A549 (cell line): ENCODE results near the gene ALDOA. TPM values are rescaled to one million over a fixed set of nuclear protein-coding genes. Genes with fewer than 3 reads are reported as not detected.
A peak's percentile ranks its signal among the peaks of the same experiment; 100 is the strongest.

Experiments
- ATAC-seq, 2 experiments: fragments of 200-7000 bp in 1 of 2; fragments of >200 bp in 1 of 2; cut with Nextera tagmentation in 1 of 2; cut with Tn5 transposase in 1 of 2; 3 replicates each; pipeline versions ENCODE4 v1.8.0 to v1.9.1; 2018 to 2020; ENCODE audit warnings: mild to moderate bottlenecking in 1 of 2, moderate library complexity in 1 of 2
- CTCF ChIA-PET: fragments of 300-600 bp; sonication (Branson Sonifier 250); formaldehyde crosslinking; extraction: SDS; loops from one replicate; lab custom pipeline; 2021; ENCODE audit warnings: antibody characterized with exemption, inconsistent platforms; lab: Yijun Ruan, JAX
- POLR2A ChIA-PET: fragments of 350-600 bp; formaldehyde crosslinking; extraction: SDS; loops from one replicate; lab custom pipeline; 2021; ENCODE audit warnings: antibody characterized with exemption, inconsistent platforms; lab: Yijun Ruan, JAX
- DNase-seq, 2 experiments: peaks; one replicate each; pipeline versions ENCODE4 v3.0.0 to v3.0.0-alpha.2; 2011 to 2016; ENCODE audit warnings: low read depth in 1 of 2, low spot score in 1 of 2
- FAIRE-seq: peaks from 2 replicates; lab custom pipeline; 2011; peaks lifted over from hg19 to GRCh38; lab: Jason Lieb, UNC
- H3K27ac ChIP-seq, 2 experiments: fragments of >200 bp; sonication (Bioruptor Twin); formaldehyde crosslinking; 3 replicates each; pipeline ENCODE4 v1.5.1; 2016 to 2017
- H3K4me1 ChIP-seq: fragments of >200 bp; sonication (Bioruptor Twin); formaldehyde crosslinking; 3 replicates; pipeline ENCODE4 v1.6.1; 2016
- H3K4me2 ChIP-seq: fragments of >200 bp; sonication (Bioruptor Twin); formaldehyde crosslinking; 3 replicates; pipeline ENCODE4 v1.6.1; 2016
- H3K4me3 ChIP-seq: fragments of >200 bp; sonication (Bioruptor Twin); formaldehyde crosslinking; 3 replicates; pipeline ENCODE4 v1.5.1; 2016
- H3K9me3 ChIP-seq: fragments of >200 bp; sonication (Bioruptor Twin); formaldehyde crosslinking; 3 replicates; pipeline ENCODE4 v1.6.1; 2016
- CHD4 ChIP-seq: fragments of 200-600 bp; sonication (generic); IDR thresholded peaks from 2 replicates; pipeline ENCODE4 v1.6.1; 2016; ENCODE audit warnings: antibody characterized with exemption, mild to moderate bottlenecking, borderline replicate concordance
- E2F6 ChIP-seq: IDR thresholded peaks from 2 replicates; pipeline ENCODE4 v1.6.1; 2012; ENCODE audit warnings: low read depth, borderline replicate concordance
- FOSB ChIP-seq: fragments of 250-450 bp; sonication (Bioruptor Pico); IDR thresholded peaks from 2 replicates; pipeline ENCODE4 v1.5.0; 2020; ENCODE audit warnings: mild to moderate bottlenecking, moderate library complexity
- FOSL2 ChIP-seq, 2 experiments: fragments of 450-650 bp in 1 of 2; fragments of >200 bp in 1 of 2; sonication (Bioruptor Twin) in 1 of 2; formaldehyde crosslinking; IDR thresholded peaks; 2 replicates each; pipeline versions ENCODE4 v1.5.0 to v1.6.1; 2016 to 2020; ENCODE audit warnings: mild to moderate bottlenecking in 1 of 2, moderate library complexity in 1 of 2
- HOXA7 ChIP-seq: fragments of 250-450 bp; sonication (Bioruptor Pico); IDR thresholded peaks from 2 replicates; pipeline ENCODE4 v1.5.0; 2020; ENCODE audit warnings: mild to moderate bottlenecking, moderate library complexity
- HOXB13 ChIP-seq: fragments of 250-450 bp; sonication (Bioruptor Pico); IDR thresholded peaks from 2 replicates; pipeline ENCODE4 v1.5.0; 2020; ENCODE audit warnings: low read depth, mild to moderate bottlenecking, moderate library complexity
- JUN ChIP-seq, 2 experiments: fragments of >200 bp; sonication (Bioruptor Twin); formaldehyde crosslinking; IDR thresholded peaks; 2 replicates in 1 of 2; 3 replicates in 1 of 2; pipeline ENCODE4 v1.6.1; 2016 to 2017
- JUNB ChIP-seq: fragments of >200 bp; sonication (Bioruptor Twin); formaldehyde crosslinking; IDR thresholded peaks from 2 replicates; pipeline ENCODE4 v1.6.1; 2016
- MAFK ChIP-seq: fragments of 450-650 bp; IDR thresholded peaks from 2 replicates; pipeline ENCODE4 v1.6.1; 2014; ENCODE audit not compliant: partially characterized antibody
- NR3C1 ChIP-seq: fragments of >200 bp; sonication (Bioruptor Twin); formaldehyde crosslinking; IDR thresholded peaks from 3 replicates; pipeline ENCODE4 v1.6.1; 2017
- POLR2A ChIP-seq: IDR thresholded peaks from 2 replicates; pipeline ENCODE4 v1.6.1; 2012; ENCODE audit warnings: mild to moderate bottlenecking, low read length
- REST ChIP-seq: fragments of 200-600 bp; sonication (generic); IDR thresholded peaks from 2 replicates; pipeline ENCODE4 v1.6.1; 2016; ENCODE audit warnings: antibody characterized with exemption, mild to moderate bottlenecking, moderate library complexity
- RFX5 ChIP-seq: fragments of 450-650 bp; IDR thresholded peaks from 2 replicates; pipeline ENCODE4 v1.7.1; 2014; ENCODE audit warnings: antibody characterized with exemption, mild to moderate bottlenecking, moderate library complexity
- WGBS: methylation state at CpG from one replicate; pipeline ENCODE4 v1.1.6; 2017; ENCODE audit errors: missing lambda C conversion rate; 5-methylcytosine and 5-hydroxymethylcytosine counted together
- polyA plus RNA-seq, 4 experiments: library from polyadenylated mRNA; depleted of rRNA in 3 of 4; stranded (reverse); fragments of >200 nt; fragmentation: RNase III in 1 of 4; extraction: RNeasy Plus Mini Kit Qiagen cat#74134 plus additional on column Dnase treatment in 1 of 4; gene quantifications; 2 replicates in 3 of 4; 3 replicates in 1 of 4; pipeline ENCODE4 v1.2.3, GENCODE V29; 2011 to 2017
- TF ChIP-seq, protein P1 (sequence below): IDR thresholded peaks from 2 replicates; pipeline ENCODE4 v1.6.1; 2012

Gene ALDOA
- polyA plus RNA-seq, 2 of the 4 experiments (the other 2 are of a cell fraction) = 741 to 1,286 TPM

- POLR2A ChIA-PET = no interaction called here
- FAIRE-seq = no peak
- H3K4me2 ChIP-seq = no peak overlapping the region
- 0 out of 3 replicates have a peak, but pooled peaks cover 7% of the 10 kb centered on the region for H3K4me1 ChIP-seq
- no peaks in the 10 kb centered on the region for H3K9me3 ChIP-seq
- DNase-seq = no peak
- CTCF ChIA-PET = interaction anchor here (0.6 to 0.8 kb wide), 4 partner anchors 12 to 126 kb away, joined by 3 to 4 read pairs (median 3); no protein-coding TSS in a partner anchor
- TF ChIP-seq MAFK = peak; percentile 4
- no peak for TF ChIP-seq JUNB
- 48% methylated on average over 12 of the region's 13 CpGs for WGBS
- no peak overlapping the region for H3K4me3 ChIP-seq
- peak; percentile 18 to 28; a peak in 4 of 6 replicates for ATAC-seq
- H3K27ac ChIP-seq = no peak overlapping the region
These were observed 37.7 kb upstream of the ALDOA start for GRCh38 chr16:30027588-30028437.

- CTCF ChIA-PET = interaction anchor here (0.6 to 0.8 kb wide), 4 partner anchors 13 to 127 kb away, joined by 3 to 4 read pairs (median 3); no protein-coding TSS in a partner anchor
- H3K27ac ChIP-seq = no peak overlapping the region
- WGBS = 29% methylated on average over 18 of the region's 18 CpGs
- H3K4me1 ChIP-seq = 0 out of 3 replicates have a peak, but pooled peaks cover 7% of the 10 kb centered on the region
- FAIRE-seq = no peak
- H3K4me3 ChIP-seq = no peak overlapping the region
- no peak overlapping the region for H3K4me2 ChIP-seq
- peak in 1 of 2 experiments; percentile 33; a peak in 4 of 6 replicates for ATAC-seq
- DNase-seq = no peak
- H3K9me3 ChIP-seq = no peaks in the 10 kb centered on the region
- peak; percentile 91 for TF ChIP-seq REST
- TF ChIP-seq CHD4 = no peak
- POLR2A ChIA-PET = no interaction called here
These were observed 37.0 kb upstream of the ALDOA start for GRCh38 chr16:30028438-30029076.

- 57% methylated on average over 22 of the region's 23 CpGs for WGBS
- Histone ChIP-seq H3K4me2 (peak overlapping the region; percentile 79; the same call in 2 of the 3 replicates), H3K4me1 (0 out of 3 replicates have a peak, but pooled peaks cover 7% of the 10 kb centered on the region), H3K9me3 (no peaks in the 10 kb centered on the region), H3K4me3 (no peak overlapping the region), H3K27ac (peak overlapping the region in 1 of 2 experiments; percentile 75; a peak in 1 of 6 replicates)
- DNase-seq (no peak), ATAC-seq (no peak), FAIRE-seq (no peak)
- POLR2A ChIA-PET = no interaction called here
- CTCF ChIA-PET = interaction anchor here (1.1 to 3.8 kb wide), 5 partner anchors 161 to 330 kb away, joined by 3 to 48 read pairs (median 14); partner anchors contain the start of gene MVP
- no peak for TF ChIP-seq POLR2A
- TF ChIP-seq JUN (IDR thresholded peaks at IDR 0.05) = no peak
- no peak for TF ChIP-seq E2F6
- no peak for TF ChIP-seq HOXA7
- no peak for TF ChIP-seq RFX5
- no peak for TF ChIP-seq FOSL2 (IDR thresholded peaks at IDR 0.05)
- no peak for TF ChIP-seq FOSL2 (CRISPR knock-in tag; IDR thresholded peaks at IDR 0.05)
- TF ChIP-seq, protein P1, sequence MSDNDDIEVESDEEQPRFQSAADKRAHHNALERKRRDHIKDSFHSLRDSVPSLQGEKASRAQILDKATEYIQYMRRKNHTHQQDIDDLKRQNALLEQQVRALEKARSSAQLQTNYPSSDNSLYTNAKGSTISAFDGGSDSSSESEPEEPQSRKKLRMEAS = no peak
- TF ChIP-seq FOSB (CRISPR knock-in tag) = no peak
- no peak for TF ChIP-seq HOXB13 (CRISPR knock-in tag)
- no peak for TF ChIP-seq MAFK
- TF ChIP-seq NR3C1 = no peak
These were observed 35.4 kb upstream of the ALDOA start for GRCh38 chr16:30030011-30030685.
